Chondrocyte (in vitro differentiated cells): ENCODE measurements around the gene DYTN. TPM values are rescaled to one million over a fixed set of nuclear protein-coding genes. Genes with fewer than 3 reads are reported as not detected.

ENCODE experiments used
- DNase-seq: peaks from one replicate; pipeline ENCODE4 v3.0.0; 2021; ENCODE audit warnings: mixed read lengths, low spot score
- H3K27ac Mint-ChIP-seq: one replicate; pipeline ENCODE4 v1.8.0; 2021; ENCODE audit warnings: mild to moderate bottlenecking, moderate library complexity, mixed read lengths; ENCODE audit not compliant: unreplicated experiment
- H3K27me3 Mint-ChIP-seq: 2 replicates; pipeline ENCODE4 v1.8.0; 2021; ENCODE audit warnings: low read depth, mixed read lengths
- H3K36me3 Mint-ChIP-seq: 2 replicates; pipeline ENCODE4 v1.8.0; 2021; ENCODE audit warnings: low read depth, mixed read lengths
- H3K4me1 Mint-ChIP-seq: 2 replicates; pipeline ENCODE4 v1.8.0; 2021; ENCODE audit warnings: low read depth, mild to moderate bottlenecking, mixed read lengths
- H3K4me3 Mint-ChIP-seq: one replicate; pipeline ENCODE4 v1.8.0; 2021; ENCODE audit warnings: mild to moderate bottlenecking, moderate library complexity, mixed read lengths; ENCODE audit not compliant: unreplicated experiment
- H3K9me3 Mint-ChIP-seq: 2 replicates; pipeline ENCODE4 v1.8.0; 2021; ENCODE audit warnings: low read depth, mixed read lengths
- CTCF ChIP-seq: fragments of 200-600 bp; sonication (generic); IDR thresholded peaks from 2 replicates; pipeline ENCODE4 v1.5.0; 2021; ENCODE audit warnings: antibody characterized with exemption, mild to moderate bottlenecking, moderate library complexity
- total RNA-seq: library from RNA; stranded (reverse); gene quantifications from 3 replicates; pipeline ENCODE4 v1.2.1, GENCODE V29; 2021

DYTN gene
- total RNA-seq, 1 donor from 2014 or later, result not detected

DNA sequence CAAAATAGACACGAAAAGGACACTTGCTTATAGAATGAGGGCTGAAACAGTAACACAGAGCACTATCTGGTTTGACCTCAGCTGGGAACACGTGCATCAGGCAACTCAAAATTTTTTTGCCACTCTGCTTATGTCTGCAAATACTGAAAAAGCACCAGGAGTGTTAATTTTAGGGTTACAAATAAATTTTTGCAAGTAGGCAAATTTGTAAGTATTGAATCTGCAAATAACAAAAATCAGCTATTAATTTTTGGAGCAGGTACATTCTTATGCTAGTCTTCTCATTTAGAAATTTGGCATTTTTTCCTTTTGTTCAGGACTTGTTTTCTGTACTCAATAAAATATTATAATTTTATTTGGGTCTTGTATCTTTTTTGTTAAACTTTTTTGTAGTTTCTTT is 29.7 kb downstream of the DYTN start:
- H3K4me1 Mint-ChIP-seq, result no peaks in the 10 kb centered on the region
- no peaks in the 10 kb centered on the region for H3K9me3 Mint-ChIP-seq
- H3K4me3 Mint-ChIP-seq, result no peak overlapping the region
- H3K36me3 Mint-ChIP-seq, result no peaks in the 10 kb centered on the region
- no peak for TF ChIP-seq CTCF
- H3K27ac Mint-ChIP-seq, result no peak overlapping the region
- DNase-seq, result no peak
- H3K27me3 Mint-ChIP-seq, result peaks cover 25% of the 10 kb centered on the region

GRCh38 chr2:206683546-206683945 is 34.6 kb downstream of the DYTN start:
- Mint-ChIP-seq H3K27ac (no peak overlapping the region), H3K4me3 (no peak overlapping the region), H3K36me3 (no peaks in the 10 kb centered on the region), H3K9me3 (no peaks in the 10 kb centered on the region), H3K27me3 (peaks cover 33% of the 10 kb centered on the region), H3K4me1 (no peaks in the 10 kb centered on the region)
- DNase-seq, result no peak
- TF ChIP-seq CTCF, result no peak

DNA sequence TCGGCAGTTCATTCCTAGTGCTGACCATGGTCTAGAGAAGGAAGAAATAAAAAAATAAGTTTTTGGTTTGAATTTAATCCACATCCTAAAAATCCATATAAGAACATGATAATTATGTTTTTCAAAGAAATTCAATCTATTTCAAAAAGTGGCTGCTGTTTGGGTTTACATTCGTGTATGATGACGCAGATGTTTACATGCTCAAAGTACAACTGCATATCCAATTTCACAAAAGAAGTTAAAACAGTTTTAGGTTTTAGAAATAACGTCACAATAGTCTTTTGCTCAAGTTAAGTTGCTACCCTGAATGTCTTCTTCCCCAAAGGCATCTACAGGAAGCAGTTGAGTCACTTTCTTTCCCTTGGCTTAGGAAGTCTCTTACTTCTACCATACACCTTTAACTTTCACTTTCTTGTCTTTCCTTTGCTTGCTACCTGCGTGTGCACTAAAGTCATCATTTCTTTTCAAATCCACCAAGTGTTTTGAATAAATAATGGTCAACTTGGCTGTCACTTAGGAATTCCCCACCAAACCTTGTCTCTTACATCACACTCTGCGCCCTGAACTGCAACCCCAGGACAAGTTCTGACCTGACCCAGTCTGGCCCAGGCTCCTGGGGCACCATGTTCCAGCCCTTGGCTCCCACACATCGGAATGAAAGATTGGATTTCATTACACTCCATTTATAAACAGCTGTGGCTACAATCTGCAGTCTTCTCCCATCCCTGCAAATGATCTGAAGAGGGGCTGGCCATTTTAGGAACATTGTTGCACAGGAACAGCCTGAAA is 47.5 kb downstream of the DYTN start:
- no peak for TF ChIP-seq CTCF
- Mint-ChIP-seq H3K4me3 (no peak overlapping the region), H3K27me3 (peaks cover 21% of the 10 kb centered on the region), H3K9me3 (no peaks in the 10 kb centered on the region), H3K36me3 (no peaks in the 10 kb centered on the region), H3K27ac (no peak overlapping the region), H3K4me1 (no peaks in the 10 kb centered on the region)
- no peak for DNase-seq

- no peak for TF ChIP-seq CTCF
- Mint-ChIP-seq H3K27me3 (peaks cover 23% of the 10 kb centered on the region), H3K4me1 (no peaks in the 10 kb centered on the region), H3K4me3 (no peak overlapping the region), H3K9me3 (no peaks in the 10 kb centered on the region), H3K36me3 (no peaks in the 10 kb centered on the region), H3K27ac (no peak overlapping the region)
- DNase-seq, result no peak
Measured at GRCh38 chr2:206665251-206665650, 52.9 kb downstream of the DYTN start.

- Mint-ChIP-seq H3K27ac (no peak overlapping the region), H3K27me3 (peaks cover 12% of the 10 kb centered on the region), H3K4me3 (no peak overlapping the region), H3K4me1 (no peaks in the 10 kb centered on the region), H3K9me3 (peaks cover 11% of the 10 kb centered on the region), H3K36me3 (peaks cover 2% of the 10 kb centered on the region)
- DNase-seq, result no peak
- TF ChIP-seq CTCF, result no peak
Measured at GRCh38 chr2:206657087-206657486, 61.1 kb downstream of the DYTN start.
